Dermis microvascular lymphatic vessel endothelial cell (primary cell): ENCODE measurements around the gene SLC16A8. TPM values are rescaled to one million over a fixed set of nuclear protein-coding genes. Genes with fewer than 3 reads are reported as not detected.

Experiments
- DNase-seq, 2 donors: peaks; one replicate each; pipeline versions ENCODE4 v3.0.0 to v3.0.0-alpha.2; 2010; ENCODE audit warnings: low read depth in 2 of 2
- total RNA-seq: library from RNA; depleted of rRNA; stranded (reverse); fragments of >200 nt; gene quantifications from 2 replicates; pipeline ENCODE4 v1.2.1, GENCODE V29; 2014

Gene SLC16A8
- total RNA-seq, 1 donor from 2014 or later, result under 0.01 TPM

GRCh38 chr22:38029901-38030300 lies 54.1 kb downstream of the SLC16A8 start:
- no peak for DNase-seq

DNA sequence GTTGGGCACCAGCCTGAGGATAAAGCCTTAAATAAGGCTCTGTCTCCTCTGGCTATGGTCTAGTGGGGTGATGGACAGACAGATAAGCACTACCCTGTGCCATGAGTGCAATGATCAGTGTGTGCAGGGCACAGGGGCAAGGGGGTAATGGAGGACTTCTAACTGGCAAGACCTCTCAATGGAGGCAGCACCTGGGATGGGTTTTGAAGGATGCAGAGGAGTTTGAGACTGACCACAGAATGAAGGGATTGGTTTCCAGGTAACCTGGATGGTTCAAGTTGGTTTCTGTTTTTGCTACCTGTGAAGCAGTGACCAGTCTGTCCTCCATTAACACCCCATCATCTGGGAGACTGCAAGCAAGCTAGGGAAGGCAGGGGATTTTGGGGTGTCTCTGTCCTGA lies 54.6 kb downstream of the SLC16A8 start:
- no peak for DNase-seq

DNA sequence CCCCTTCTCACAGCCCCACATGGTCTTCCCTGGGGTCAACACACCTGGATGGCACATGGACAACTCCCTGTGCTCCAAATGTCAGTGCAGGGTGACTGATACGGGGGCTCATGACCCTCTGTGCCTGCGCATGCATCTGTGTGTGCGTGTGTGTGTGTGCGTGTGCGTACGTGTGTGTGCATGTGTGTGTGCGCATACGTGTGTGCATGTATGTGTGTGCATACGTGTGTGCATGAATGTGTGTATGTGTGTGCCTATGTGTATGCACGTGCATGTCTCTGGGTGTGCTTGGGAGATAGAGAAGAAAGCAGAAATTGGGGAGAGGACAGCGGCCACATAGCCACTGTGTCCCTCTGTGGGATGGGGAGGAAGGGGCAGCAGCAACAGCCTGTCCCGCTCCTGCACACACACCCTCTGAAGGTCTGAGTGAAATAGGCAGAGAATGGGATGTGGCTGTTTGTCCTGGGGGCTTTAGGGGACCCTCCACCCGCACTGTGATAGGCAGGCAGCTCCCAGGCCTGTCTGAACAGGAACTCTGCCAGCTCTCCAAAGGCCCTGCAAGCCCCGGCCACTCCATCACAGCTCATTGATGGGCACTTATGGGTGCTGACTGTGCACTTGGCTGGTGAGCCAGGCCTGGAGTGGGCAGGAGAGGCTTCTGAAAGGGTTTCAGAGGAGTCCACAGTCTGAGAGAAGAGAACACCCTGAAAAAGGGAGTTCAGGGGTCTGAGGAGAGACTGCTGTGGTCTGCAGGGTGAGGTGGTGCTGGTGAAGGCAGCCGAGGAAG lies 55.4 kb downstream of the SLC16A8 start:
- DNase-seq, result no peak

Other genes with a start within 250 kb of the SLC16A8 start
- 20.5 and 23.4 TPM in 2 replicates for gene ANKRD54, start 239.8 kb downstream of the SLC16A8 start, total RNA-seq
- 290 and 470 TPM in 2 replicates for gene EIF3L, start 234.8 kb downstream of the SLC16A8 start, total RNA-seq
- gene MICALL1, start 177.9 kb downstream of the SLC16A8 start, total RNA-seq, result 21.3 and 37.3 TPM in 2 replicates
- gene C22orf23, start 130.6 kb downstream of the SLC16A8 start, total RNA-seq, result under 0.01 and 0.13 TPM in 2 replicates
- 38.8 and 44.9 TPM in 2 replicates for gene POLR2F, start 130.5 kb downstream of the SLC16A8 start, total RNA-seq
- gene SOX10, start 99.6 kb downstream of the SLC16A8 start, total RNA-seq, result not detected in 2 replicates
- gene PICK1, start 26.8 kb downstream of the SLC16A8 start, total RNA-seq, result 6.5 and 11.5 TPM in 2 replicates
- 0.25 TPM in 1 of 2 replicates, not detected in the other for gene BAIAP2L2, start 26.5 kb upstream of the SLC16A8 start, total RNA-seq
- 1.5 and 3.5 TPM in 2 replicates for gene PLA2G6, start 97.6 kb upstream of the SLC16A8 start, total RNA-seq
- gene MAFF, start 117.8 kb upstream of the SLC16A8 start, total RNA-seq, result 34.9 and 122 TPM in 2 replicates
- gene TMEM184B, start 188.8 kb upstream of the SLC16A8 start, total RNA-seq, result 25.4 and 32.9 TPM in 2 replicates
- gene CSNK1E, start 233.2 kb upstream of the SLC16A8 start, total RNA-seq, result 78.7 and 112 TPM in 2 replicates